Glutamatergic neuron (in vitro differentiated cells): Measurements from ENCODE around the gene PARP12. TPM values are rescaled to one million over a fixed set of nuclear protein-coding genes. Genes with fewer than 3 reads are reported as not detected.

ENCODE experiments used
- DNase-seq: peaks from one replicate; pipeline ENCODE4 v3.0.0; 2022
- H3K27ac Mint-ChIP-seq: one replicate; pipeline ENCODE4 v1.8.0; 2020; ENCODE audit warnings: mild to moderate bottlenecking, mixed read lengths, inconsistent platforms; ENCODE audit not compliant: unreplicated experiment
- H3K27me3 Mint-ChIP-seq: one replicate; pipeline ENCODE4 v1.8.0; 2020; ENCODE audit warnings: mild to moderate bottlenecking, moderate library complexity, mixed read lengths, inconsistent platforms; ENCODE audit not compliant: unreplicated experiment
- H3K36me3 Mint-ChIP-seq: one replicate; pipeline ENCODE4 v1.8.0; 2020; ENCODE audit warnings: mild to moderate bottlenecking, mixed read lengths, inconsistent platforms; ENCODE audit not compliant: unreplicated experiment
- H3K4me1 Mint-ChIP-seq: one replicate; pipeline ENCODE4 v1.8.0; 2020; ENCODE audit warnings: mild to moderate bottlenecking, low read depth, mixed read lengths, inconsistent platforms; ENCODE audit not compliant: unreplicated experiment
- H3K4me3 Mint-ChIP-seq: one replicate; pipeline ENCODE4 v1.8.0; 2020; ENCODE audit warnings: mild to moderate bottlenecking, mixed read lengths, inconsistent platforms; ENCODE audit not compliant: unreplicated experiment
- H3K9me3 Mint-ChIP-seq: one replicate; pipeline ENCODE4 v1.8.0; 2020; ENCODE audit warnings: mild to moderate bottlenecking, moderate library complexity, mixed read lengths, inconsistent platforms; ENCODE audit not compliant: unreplicated experiment
- total RNA-seq: library from RNA; stranded (reverse); fragmentation: NEBNext Ultra II Directional; extraction: Animal tissue kit (Norgen Biotek cat#: 25700); gene quantifications from one replicate; pipeline ENCODE4 v1.2.1, GENCODE V29; 2021; ENCODE audit not compliant: unreplicated experiment
- TF ChIP-seq, protein P1 (sequence below): fragments of 200-600 bp; sonication (generic); IDR thresholded peaks from one replicate; pipeline ENCODE4 v1.5.0; 2021; ENCODE audit not compliant: partially characterized antibody, unreplicated experiment

Gene PARP12
- total RNA-seq, 1 donor from 2014 or later, result 0.15 TPM

DNA sequence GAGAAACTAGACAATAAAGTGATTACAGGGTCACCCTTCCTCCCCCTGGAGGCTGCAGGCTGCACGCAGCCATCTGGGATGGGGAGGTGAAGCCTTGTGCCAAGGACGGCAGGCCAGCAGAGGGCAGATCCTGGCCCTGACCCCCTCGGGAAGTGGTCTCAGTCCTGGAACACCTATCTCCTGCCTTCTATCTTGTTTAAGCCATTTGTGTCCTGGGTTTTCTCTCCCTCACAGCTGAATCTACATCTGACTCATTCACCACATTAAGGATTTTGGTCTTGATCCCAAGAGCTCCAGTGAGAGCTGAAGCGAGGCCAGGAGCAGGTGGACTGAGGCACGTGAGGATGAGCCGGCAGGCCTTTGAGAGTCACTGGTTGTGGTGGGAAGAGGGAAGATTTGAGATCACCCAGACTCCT lies 16.4 kb upstream of the PARP12 start:
- no peaks in the 10 kb centered on the region for H3K36me3 Mint-ChIP-seq
- H3K9me3 Mint-ChIP-seq, result peaks cover 5% of the 10 kb centered on the region
- no peak overlapping the region for H3K27ac Mint-ChIP-seq
- TF ChIP-seq, protein P1, sequence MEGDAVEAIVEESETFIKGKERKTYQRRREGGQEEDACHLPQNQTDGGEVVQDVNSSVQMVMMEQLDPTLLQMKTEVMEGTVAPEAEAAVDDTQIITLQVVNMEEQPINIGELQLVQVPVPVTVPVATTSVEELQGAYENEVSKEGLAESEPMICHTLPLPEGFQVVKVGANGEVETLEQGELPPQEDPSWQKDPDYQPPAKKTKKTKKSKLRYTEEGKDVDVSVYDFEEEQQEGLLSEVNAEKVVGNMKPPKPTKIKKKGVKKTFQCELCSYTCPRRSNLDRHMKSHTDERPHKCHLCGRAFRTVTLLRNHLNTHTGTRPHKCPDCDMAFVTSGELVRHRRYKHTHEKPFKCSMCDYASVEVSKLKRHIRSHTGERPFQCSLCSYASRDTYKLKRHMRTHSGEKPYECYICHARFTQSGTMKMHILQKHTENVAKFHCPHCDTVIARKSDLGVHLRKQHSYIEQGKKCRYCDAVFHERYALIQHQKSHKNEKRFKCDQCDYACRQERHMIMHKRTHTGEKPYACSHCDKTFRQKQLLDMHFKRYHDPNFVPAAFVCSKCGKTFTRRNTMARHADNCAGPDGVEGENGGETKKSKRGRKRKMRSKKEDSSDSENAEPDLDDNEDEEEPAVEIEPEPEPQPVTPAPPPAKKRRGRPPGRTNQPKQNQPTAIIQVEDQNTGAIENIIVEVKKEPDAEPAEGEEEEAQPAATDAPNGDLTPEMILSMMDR, result no peak
- H3K27me3 Mint-ChIP-seq, result peaks cover 2% of the 10 kb centered on the region
- peaks cover 6% of the 10 kb centered on the region for H3K4me1 Mint-ChIP-seq
- DNase-seq, result peak; percentile 56
- H3K4me3 Mint-ChIP-seq, result no peak overlapping the region

DNA sequence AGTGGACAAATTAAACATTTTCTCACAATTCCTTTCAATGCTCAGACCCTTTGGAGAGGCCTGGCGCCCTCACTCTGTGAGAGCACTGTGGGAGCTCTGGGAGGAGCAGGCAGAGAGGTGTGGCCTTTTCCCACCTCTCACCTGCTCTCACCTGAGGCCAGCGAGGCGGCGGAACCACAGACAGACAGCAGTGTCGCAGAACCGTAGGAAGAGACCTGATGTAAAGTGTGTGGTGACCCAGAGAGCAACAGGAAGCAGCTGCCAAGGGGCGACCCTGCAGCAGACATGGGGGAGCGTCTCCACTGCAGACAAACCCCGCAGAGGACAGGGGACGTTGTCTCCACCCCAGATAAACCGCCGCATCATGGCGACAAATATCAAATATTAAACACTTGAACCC lies 15.6 kb upstream of the PARP12 start:
- TF ChIP-seq, protein P1, result no peak
- no peak overlapping the region for H3K4me3 Mint-ChIP-seq
- no peak overlapping the region for H3K27ac Mint-ChIP-seq
- H3K9me3 Mint-ChIP-seq, result peaks cover 5% of the 10 kb centered on the region
- H3K4me1 Mint-ChIP-seq, result peaks cover 6% of the 10 kb centered on the region
- DNase-seq, result no peak
- peaks cover 2% of the 10 kb centered on the region for H3K27me3 Mint-ChIP-seq
- H3K36me3 Mint-ChIP-seq, result no peaks in the 10 kb centered on the region

DNA sequence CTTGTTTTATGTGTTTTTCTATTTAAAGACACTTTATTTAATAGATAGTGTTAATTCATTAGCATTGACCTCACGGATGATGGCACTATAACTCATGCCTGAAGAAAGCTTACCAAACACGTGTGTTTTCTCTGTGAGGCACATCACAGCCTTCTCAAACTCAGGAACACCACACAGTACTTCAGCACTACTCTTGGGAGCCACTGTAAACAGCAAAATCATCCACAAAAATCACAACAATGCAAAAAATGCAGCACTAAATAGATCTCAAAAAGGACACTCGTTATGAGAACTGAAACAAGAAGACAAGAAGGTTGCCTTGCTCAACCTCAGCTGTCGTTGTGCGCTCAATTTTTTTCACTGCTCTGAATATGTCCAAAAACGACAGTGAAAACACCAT lies 12.0 kb upstream of the PARP12 start:
- Mint-ChIP-seq H3K27me3 (peaks cover 2% of the 10 kb centered on the region), H3K4me3 (no peak overlapping the region), H3K4me1 (peaks cover 4% of the 10 kb centered on the region), H3K36me3 (no peaks in the 10 kb centered on the region), H3K9me3 (peaks cover 3% of the 10 kb centered on the region), H3K27ac (no peak overlapping the region)
- TF ChIP-seq, protein P1, result no peak
- no peak for DNase-seq

DNA sequence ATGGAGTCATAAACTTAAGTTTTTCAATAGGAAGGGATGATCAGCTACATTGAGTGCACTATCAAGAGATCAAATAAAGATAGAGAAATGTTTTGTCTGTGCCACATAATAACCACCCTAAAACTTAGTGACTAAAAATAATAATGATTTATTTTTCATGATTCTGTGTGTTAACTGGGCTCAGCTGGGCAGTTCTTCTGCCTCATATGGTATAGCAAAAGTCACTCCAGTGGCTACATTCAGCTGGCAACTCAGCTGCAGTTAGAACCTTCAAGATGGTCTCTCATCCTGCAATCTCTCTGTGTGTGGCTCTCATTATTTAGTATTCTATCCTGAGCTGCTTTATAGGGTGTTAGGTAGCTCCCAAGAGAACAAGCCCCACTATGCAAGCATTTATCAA lies 7.8 kb upstream of the PARP12 start:
- TF ChIP-seq, protein P1, result no peak
- Mint-ChIP-seq H3K4me3 (no peak overlapping the region), H3K9me3 (peaks cover 4% of the 10 kb centered on the region), H3K27ac (no peak overlapping the region), H3K4me1 (no peaks in the 10 kb centered on the region), H3K27me3 (peaks cover 2% of the 10 kb centered on the region), H3K36me3 (peaks cover 19% of the 10 kb centered on the region)
- DNase-seq, result no peak

DNA sequence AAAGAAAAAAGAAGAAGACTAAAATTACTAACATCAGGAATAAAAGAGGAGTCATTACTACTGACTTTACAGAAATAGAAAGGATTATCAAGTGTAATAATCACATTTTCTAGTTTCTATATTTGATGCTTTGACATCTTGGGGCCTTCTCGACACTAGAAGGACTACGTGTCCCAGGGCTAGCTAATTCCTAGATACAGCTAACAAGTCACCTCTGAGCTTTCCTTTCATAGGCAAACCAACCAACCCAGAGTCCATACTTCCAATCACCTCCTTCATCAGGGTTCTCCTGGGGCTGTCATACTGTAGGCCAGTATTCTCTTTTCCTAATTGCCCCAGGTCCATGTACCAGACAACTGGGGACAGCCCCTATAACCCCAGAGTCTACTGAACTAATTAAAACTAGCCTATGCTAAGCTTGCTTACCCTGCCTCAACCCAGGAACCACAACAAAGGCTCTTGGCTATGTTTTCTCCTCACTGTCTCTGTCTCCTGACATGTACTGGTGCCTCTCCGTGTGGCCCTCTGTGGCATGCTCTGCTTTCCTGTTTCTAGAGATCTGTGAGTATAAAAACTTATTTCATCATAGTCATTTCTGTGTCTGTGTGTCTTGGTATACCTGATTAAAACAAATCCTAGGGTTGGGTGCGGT lies 6.7 kb upstream of the PARP12 start:
- H3K4me1 Mint-ChIP-seq, result no peaks in the 10 kb centered on the region
- H3K27me3 Mint-ChIP-seq, result no peaks in the 10 kb centered on the region
- no peak for DNase-seq
- peaks cover 20% of the 10 kb centered on the region for H3K36me3 Mint-ChIP-seq
- peaks cover 2% of the 10 kb centered on the region for H3K9me3 Mint-ChIP-seq
- H3K27ac Mint-ChIP-seq, result no peak overlapping the region
- TF ChIP-seq, protein P1, result no peak
- no peak overlapping the region for H3K4me3 Mint-ChIP-seq
